Cardiac fibroblast (primary cell): ENCODE data around the gene ANXA6.

ENCODE experiments used
- DNase-seq, 2 donors: peaks; one replicate each; pipeline versions ENCODE4 v3.0.0 to v3.0.0-alpha.2; 2010; ENCODE audit warnings: low read depth in 2 of 2
- H3K4me3 ChIP-seq, 2 donors: replicated peaks in 1 of 2; 1 replicate in 1 of 2; 2 replicates in 1 of 2; pipeline ENCODE4 v1.5.1; 2011; ENCODE audit warnings: low read depth in 2 of 2, low read length in 2 of 2, mild to moderate bottlenecking in 2 of 2, moderate library complexity in 1 of 2
- CTCF ChIP-seq: IDR thresholded peaks from one replicate; pipeline ENCODE4 v1.5.1; 2011; ENCODE audit warnings: low read depth, mild to moderate bottlenecking, low read length, inconsistent platforms

ANXA6 gene

GRCh38 chr5:151140686-151141459 is 16.7 kb downstream of the ANXA6 start:
- H3K4me3 ChIP-seq: no peak overlapping the region
- no peak for TF ChIP-seq CTCF
- no peak for DNase-seq

GRCh38 chr5:151139646-151140045 is 17.9 kb downstream of the ANXA6 start:
- H3K4me3 ChIP-seq: no peak overlapping the region
- DNase-seq: no peak
- TF ChIP-seq CTCF: no peak

- H3K4me3 ChIP-seq: no peak overlapping the region
Observed at GRCh38 chr5:151139015-151139414, 18.6 kb downstream of the ANXA6 start.

DNA sequence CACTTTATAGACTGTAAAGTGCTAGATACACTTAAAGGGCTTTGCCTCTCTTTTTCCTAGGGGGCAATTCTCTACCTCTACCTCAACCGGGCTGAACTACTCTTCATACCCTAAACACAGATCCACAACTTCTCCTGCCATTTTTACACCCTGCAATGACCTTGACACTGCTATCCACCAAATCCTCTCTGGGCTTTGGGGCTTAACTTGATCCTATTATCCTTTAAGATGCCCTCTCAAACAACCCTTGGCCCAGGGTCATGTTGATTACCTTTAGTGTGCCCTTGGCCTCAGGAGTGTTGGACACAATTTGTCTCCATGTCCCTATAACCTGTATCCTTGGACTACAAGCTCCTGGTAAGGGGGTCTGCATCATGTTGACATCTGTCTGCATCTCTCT is 19.5 kb downstream of the ANXA6 start:
- DNase-seq: no peak
- no peak for TF ChIP-seq CTCF
- H3K4me3 ChIP-seq: no peak overlapping the region

More at GRCh38 chr5:151139015-151139414, 18.6 kb downstream of the ANXA6 start:
- no peak for DNase-seq
- no peak for TF ChIP-seq CTCF

GRCh38 chr5:151137067-151137825 is 20.3 kb downstream of the ANXA6 start:
- DNase-seq: no peak
- no peak overlapping the region for H3K4me3 ChIP-seq

DNA sequence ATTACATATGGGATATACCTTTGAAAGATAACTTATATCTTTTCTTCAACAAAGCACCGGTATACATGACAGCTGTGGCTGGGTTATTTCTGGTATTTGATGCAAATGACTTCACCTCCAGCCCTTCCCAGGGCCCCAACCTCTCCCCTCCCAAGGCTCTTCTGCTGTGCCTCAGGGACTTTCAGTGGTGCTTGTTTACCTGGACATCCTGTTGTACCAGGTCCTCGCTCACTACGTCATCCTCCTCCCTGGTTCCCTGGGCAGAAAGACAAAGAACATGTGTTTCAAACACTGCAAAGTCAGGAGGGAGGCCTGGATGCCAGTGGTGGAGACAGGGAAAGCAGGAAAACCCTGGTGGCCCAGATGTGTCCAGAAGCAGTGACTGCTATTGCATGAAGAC is 23.4 kb downstream of the ANXA6 start:
- no peak for TF ChIP-seq CTCF
- no peak overlapping the region for H3K4me3 ChIP-seq
- DNase-seq: no peak

More at GRCh38 chr5:151137067-151137825, 20.3 kb downstream of the ANXA6 start:
- TF ChIP-seq CTCF: no peak
